A172 (cell line): ENCODE results near the gene HLA-DOA. TPM values are rescaled to one million over a fixed set of nuclear protein-coding genes. Genes with fewer than 3 reads are reported as not detected.

Experiments used
- DNase-seq: peaks from one replicate; pipeline ENCODE4 v3.0.0-alpha.2; 2015; ENCODE audit warnings: low spot score
- total RNA-seq: library from RNA; depleted of rRNA; stranded (reverse); fragments of >200 nt; shearing (Covaris generic); gene quantifications from 2 replicates; pipeline ENCODE4 v1.2.3, GENCODE V29; 2014

HLA-DOA gene
- total RNA-seq, 1 experiment from 2014 or later, result not detected

DNA sequence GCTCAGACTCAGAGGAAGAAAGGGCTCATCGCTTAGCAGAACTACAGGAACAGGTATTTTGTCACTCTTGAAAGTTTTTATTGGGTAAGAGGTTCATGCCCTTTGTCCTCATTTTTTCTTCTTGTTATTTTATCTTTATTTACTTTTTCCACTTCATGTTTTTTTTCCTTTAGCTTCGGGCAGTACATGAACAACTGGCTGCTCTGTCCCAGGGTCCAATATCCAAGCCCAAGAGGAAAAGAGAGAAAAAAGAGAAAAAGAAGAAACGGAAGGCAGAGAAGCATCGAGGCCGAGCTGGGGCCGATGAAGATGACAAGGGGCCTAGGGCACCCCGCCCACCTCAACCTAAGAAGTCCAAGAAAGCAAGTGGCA is 31.5 kb downstream of the HLA-DOA start:
- no peak for DNase-seq

DNA sequence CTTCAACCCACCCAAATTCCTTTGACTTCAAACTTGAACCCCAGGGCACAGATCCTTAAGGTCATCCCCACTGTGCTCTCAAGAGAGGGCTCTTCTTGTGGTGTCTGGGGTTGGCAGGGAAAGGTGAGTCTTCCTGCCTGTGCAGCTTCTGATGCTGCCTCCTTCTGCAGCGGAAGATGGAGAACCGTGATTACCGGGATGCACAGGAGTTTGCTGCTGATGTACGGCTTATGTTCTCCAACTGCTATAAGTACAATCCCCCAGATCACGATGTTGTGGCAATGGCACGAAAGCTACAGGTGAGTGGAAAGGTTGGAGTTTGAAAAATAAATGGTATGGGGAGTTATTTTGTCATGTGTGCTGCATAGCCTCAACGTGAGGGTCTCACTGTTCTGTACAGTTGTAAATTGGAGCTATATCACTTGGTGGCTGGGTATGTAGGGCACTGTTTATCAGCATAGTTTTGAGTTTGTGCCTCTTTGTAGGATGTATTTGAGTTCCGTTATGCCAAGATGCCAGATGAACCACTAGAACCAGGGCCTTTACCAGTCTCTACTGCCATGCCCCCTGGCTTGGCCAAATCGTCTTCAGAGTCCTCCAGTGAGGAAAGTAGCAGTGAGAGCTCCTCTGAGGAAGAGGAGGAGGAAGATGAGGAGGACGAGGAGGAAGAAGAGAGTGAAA is 32.0 kb downstream of the HLA-DOA start:
- DNase-seq, result no peak

DNA sequence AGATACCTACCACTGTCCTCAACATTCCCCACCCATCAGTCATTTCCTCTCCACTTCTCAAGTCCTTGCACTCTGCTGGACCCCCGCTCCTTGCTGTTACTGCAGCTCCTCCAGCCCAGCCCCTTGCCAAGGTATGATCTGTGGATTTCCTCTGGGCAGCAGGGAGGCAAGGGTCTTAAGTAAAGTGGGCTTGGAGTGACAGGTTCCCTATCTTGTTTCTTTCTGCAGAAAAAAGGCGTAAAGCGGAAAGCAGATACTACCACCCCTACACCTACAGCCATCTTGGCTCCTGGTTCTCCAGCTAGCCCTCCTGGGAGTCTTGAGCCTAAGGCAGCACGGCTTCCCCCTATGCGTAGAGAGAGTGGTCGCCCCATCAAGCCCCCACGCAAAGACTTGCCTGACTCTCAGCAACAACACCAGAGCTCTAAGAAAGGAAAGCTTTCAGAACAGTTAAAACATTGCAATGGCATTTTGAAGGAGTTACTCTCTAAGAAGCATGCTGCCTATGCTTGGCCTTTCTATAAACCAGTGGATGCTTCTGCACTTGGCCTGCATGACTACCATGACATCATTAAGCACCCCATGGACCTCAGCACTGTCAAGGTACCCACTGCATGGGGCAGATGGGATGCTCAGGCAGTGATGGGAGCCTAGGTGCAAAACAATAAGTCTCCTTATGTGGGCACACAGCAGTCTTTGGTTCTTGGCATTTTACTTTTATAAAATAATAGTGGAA is 32.9 kb downstream of the HLA-DOA start:
- no peak for DNase-seq

DNA sequence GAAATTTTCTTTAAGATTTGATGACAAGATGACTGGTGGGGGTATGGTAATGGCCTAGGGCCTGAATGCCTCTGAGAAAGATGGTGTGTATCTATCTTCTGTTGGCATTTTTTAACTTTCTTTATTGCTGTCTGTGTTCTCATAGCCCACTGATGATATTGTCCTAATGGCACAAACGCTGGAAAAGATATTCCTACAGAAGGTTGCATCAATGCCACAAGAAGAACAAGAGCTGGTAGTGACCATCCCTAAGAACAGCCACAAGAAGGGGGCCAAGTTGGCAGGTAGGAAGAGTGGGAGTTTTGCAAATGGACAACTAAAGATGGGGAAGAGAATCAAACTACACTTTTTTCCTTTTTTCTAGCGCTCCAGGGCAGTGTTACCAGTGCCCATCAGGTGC is 33.5 kb downstream of the HLA-DOA start:
- DNase-seq, result no peak

DNA sequence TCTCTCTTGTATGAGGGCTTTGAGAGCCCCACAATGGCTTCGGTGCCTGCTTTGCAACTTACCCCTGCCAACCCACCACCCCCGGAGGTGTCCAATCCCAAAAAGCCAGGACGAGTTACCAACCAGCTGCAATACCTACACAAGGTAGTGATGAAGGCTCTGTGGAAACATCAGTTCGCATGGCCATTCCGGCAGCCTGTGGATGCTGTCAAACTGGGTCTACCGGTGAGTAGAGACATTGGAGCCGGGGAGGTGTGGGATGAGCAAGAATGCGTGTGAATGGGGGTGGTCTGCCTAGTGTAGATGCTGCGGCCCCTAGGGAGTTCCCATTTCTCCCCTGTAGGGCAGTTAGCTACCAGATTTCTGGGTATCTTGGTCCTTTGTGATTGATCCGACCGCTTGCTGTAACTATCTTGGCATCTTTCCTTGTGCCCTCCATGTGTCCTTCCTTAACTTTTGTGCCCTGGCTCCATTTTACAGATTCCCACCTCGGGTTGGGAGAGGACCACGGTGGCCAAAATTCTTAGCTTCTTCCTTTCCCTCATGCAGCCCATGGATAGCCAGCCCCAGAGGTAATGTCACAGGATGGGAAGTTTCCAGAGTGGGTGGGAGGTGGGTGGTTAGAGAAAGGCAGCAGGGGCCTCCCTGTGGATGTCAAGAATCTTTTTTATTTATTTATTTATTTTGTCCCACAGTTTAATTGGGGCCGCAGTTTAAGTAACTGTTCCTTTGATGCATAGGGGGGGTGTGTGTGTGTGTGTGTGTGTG is 34.7 kb downstream of the HLA-DOA start:
- DNase-seq, result no peak

DNA sequence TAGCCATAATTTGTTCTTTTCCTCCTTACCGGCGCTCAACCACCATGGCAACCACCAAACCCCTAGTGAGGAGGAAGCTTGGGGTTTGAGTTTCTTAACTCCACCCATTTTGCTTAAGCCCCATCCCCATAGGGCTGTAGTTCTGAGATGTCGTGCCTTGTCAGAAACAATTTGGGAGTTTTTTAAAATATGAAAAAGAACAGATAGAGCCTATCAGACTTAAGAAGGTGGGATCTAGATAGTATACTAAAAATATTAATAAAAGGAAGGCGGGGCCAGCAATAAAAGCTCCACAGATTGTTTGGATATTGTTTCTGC is 35.4 kb downstream of the HLA-DOA start:
- peak; percentile 33 for DNase-seq

DNA sequence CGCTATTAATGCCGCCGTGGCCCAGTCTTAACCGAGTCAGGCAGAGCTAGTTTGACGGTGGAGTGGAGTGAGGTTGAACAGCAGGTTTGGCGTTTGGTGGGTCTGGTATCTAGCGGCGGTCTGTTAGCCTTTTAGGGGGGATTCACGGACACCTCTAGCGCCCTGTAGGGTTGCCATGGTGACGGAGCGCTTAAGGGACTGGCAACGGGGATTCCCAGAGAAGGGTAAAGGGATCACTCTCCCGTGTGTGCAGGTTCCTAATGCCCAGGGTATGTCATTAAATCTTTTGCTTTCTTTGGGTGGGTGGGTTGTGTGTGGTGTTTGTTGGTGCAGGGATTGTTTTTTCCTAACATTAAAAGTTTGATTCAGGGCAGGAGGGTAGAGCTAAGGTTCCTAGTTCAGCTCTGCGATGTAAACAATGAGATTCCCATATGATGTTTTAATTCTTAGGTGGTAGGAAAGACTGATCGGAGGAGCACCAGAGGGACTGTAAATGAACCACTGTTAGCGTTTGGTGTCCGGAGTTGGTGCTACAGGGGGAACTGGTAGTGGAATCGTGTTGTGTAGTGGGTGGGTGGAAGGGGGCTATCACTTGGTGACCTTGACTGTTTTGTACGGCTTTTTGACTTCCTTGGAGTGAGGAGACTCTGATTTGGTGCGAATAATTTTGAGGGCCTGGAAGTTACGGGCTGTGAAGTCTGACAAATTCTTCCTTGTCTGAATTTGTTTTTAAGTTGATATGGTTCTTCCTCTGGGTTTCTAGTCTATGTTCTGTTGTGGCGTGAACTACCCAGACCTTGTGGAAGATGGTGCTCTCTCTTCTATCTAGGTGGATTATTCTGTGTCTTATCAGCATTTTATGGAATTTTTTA is 36.0 kb downstream of the HLA-DOA start:
- DNase-seq, result peak; percentile 40

DNA sequence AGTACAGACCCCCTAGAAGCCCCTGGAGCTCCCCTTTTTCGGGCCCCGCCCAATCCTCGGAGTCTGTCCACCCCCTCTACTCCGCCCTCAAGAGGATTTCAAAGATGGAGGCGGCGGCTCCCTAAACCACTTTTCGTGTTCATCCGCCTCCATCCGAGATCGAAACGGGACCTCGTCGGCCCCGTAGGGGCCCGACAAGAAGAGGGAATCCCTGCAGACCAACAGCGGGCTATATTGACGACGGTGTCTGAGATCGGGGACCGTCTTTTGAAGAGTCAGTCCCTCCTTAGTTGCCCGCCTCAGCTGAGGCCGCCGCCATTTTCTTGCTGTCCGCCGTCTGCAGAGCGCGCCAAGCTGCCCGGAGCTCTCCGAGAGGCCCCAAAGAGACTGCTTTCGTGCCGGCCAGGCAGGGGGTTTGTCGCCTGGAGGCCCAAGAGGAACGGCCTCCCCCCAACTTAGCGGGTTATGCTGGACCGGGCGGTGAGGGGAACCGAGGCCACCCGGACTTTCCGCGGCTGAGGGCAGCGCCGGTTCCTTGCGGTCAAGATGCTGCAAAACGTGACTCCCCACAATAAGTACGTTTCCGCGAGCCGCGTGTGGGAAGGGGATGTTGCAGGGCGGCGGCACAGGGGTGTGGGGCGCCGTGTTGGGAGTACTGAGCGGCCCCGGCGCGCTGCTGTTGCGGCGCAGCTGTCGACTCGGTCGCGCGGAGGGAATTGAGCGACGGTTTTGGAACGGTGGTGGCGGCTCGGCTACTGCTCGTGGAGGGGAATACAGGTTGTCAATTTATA is 36.8 kb downstream of the HLA-DOA start:
- DNase-seq, result no peak

DNA sequence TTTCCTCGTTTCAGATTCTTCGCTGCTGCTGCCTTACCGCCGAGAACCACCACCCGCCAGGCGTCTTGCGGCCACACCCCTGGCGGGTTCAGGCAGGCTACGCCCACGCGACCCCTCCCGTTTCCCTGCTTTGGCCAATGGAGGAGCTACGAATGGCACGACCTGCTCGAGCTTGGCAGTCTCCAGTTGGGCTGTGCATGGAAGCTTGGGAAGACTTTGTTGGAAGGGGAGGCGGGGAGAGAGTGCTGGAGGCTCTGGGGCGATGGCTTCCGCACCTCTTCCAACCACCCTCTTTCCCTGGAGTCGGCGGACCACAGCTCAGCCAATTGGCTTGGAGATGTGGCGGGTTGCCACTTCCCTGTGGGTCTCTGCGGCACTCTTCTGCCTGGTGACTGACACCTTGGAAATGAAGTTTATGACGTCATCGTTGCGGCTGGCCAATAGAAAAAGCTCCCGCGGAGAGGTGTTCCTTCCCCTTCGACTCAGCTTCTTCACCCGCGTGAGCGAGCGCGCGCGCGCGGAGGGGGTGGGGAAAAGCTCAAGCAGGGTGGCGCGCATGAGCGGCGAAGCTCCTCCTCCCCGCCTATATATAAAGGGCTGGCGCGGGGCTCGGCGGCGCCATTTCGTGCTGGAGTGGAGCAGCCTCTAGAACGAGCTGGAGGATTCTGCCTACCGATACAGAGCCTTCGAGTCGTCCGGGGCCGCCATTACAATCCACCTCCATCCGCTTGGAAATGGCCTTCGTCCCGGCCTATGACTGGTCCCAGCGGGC is 37.6 kb downstream of the HLA-DOA start:
- peak; percentile 99 for DNase-seq

DNA sequence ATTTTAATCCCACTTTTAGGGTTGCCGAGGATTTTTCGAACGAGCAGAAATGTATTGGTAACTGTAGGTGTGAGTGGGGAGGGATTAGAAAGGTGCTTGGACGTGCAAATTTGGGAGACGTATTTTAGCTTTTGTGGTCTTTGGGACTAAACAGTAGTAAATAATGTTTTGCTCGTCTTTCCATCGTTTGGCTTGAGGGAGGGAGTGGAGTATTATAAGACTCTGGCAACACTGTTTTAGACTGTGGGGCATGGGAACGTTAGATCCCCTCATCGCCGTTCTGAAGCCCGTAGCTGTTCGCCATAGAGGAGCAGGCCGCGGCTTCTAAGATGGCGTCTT is 38.2 kb downstream of the HLA-DOA start:
- DNase-seq, result no peak

DNA sequence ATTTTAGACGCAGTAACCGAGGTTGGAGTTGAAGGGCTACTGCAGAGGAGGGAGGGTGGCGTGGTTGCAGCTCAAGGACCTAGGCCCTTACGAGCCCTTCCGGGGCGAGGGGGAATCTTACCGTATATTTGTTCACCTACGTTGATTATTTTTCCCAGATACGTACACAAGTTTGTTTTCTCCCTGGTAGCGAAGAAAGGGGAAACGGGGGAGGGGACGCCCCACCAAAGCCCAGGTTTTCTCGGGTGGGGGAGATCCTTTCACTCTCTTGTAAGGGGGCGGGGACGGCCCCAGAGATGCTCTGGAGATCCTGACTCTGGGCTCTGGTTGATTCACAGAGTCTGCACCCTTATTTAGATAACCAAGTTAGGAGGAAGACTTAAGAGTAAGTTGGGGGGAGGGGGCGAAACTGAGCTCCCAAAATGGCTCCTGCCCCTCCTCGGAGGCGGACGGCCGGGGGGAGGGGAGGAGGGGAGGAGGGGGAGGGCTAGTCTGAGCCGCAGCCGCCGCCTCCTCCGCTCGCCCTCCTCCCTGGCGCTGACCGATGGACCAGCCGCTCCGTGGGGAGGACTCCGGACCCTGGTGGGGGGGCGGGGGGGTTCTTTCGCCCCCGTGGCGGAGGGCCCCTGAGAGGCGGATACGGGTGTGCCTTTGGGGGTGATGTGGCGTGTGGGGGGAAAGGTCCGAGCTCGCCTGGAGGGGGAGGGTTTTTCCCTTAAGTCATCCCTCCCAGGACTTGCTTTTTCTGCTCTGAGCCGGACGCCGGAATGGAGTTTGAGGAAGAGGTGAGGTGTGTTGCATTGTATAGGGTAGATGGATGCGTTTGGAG is 38.8 kb downstream of the HLA-DOA start:
- DNase-seq, result peak; percentile 79

DNA sequence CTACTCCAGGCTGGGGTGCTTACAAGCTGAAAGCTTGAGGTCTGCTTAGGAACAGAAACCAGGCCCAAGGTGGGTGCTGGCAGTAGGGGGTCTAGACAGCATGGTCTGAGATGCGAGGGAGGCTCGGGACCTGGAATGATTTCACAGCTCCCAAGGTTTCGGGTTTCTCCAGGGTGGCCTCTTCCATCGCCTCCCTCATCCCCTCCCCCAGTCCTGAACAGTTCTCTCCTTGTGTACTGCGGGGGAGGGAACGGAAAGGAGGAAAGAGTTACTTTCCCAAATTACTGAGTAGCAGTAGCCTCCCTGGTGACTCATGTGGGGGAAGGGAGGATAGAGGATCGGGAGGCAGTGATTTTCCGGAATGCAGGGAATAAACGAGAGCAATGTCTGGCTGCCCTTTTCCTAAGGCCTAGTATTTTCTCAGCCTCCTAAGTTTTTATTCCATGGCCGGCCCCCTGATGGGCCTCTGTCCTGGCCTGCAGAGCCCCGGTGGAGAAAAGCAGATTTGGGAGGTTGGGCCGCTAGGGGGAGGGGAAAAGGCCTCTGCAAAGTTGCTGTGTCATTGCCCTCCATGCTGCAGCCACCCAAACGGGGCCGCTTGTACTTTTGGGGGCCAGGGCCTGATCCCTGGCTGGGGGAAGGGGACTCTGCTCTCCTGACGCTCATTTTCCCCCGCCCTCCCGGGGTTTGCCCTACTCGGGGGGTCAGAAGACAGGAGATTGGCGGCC is 39.5 kb downstream of the HLA-DOA start:
- peak; percentile 86 for DNase-seq

DNA sequence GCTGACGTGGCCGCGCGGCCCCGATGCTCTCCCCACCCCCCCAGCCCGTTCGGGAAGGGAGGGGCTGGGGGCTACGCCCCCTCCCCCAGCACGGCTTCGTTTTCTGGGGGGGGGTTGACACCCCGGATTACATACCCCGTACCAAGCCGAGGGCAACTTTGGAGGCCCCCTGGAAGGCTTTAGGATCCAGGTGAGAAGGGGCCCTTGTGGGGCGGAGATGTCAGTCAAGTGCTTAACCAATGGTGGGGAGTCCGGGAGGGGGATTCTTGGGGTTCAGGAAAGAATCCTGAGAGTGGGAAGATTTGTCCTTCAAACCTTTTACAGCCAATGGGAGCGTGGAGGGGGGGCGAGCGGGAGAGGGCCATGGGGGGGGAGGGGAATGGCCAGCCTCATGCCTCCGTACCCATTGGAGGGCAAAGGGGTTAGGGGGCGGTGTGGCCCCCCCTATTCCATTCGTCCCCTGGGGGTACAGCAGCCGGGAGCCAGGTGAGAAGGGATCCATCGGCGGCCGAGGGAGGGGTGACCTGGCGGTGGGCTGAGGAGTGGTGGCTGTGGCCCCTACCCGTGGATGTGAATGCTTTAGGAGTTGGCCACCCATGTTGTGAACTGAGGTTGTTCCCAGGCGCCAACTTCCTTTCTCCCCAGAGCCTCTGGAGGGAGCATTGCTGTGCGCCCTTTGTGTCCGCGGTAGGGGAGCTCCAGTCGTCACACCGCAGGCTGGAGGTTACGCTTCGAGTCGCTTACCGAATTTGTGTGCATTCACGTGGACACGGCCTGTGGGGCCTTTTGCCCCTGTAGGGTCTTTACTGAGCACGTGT is 40.3 kb downstream of the HLA-DOA start:
- peak; percentile 85 for DNase-seq

DNA sequence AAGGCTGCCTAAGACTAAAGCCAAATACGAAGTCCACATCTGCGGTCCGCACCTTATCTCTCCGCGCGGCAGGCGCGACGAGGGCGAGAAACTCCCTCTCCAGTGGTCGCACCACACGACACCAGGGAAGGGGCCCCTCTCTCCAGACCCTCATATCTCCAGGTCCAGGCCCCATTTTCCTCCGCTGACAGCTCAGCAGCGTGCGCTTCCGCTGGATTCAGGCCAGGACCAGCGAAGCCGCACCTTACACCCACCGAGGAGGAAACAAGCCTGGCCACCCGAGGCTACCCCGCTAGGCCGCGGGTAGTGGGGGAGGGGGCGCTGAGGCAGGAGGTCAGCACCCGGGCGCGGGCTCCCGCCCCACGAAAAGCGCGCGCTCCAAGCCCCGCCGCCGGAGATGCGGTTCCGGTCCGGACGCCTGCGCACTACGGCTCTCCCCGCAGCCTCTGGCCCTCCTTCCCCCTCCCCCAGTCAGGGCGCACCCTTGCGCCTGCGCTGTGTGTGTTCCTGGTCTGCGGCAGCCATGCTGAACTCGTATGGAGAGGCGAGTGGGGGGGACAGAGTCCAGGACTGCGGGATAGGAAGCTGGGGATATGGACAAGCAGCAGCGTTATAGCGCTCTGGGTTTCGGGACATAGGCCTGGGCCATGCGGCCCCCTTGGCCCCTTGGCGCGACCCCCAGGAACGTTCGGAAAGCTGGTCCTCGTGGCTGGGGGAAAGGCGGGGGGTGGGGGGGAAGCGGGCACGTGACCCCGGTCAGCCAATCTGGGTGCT is 41.1 kb downstream of the HLA-DOA start, which contains the start of gene BRD2:
Gene BRD2, plus strand, starts transcription at position 502 of the 774 bp plus-strand sequence. CDS start 4,305 bp downstream, outside the sequence.
- peak; percentile 89 for DNase-seq

DNA sequence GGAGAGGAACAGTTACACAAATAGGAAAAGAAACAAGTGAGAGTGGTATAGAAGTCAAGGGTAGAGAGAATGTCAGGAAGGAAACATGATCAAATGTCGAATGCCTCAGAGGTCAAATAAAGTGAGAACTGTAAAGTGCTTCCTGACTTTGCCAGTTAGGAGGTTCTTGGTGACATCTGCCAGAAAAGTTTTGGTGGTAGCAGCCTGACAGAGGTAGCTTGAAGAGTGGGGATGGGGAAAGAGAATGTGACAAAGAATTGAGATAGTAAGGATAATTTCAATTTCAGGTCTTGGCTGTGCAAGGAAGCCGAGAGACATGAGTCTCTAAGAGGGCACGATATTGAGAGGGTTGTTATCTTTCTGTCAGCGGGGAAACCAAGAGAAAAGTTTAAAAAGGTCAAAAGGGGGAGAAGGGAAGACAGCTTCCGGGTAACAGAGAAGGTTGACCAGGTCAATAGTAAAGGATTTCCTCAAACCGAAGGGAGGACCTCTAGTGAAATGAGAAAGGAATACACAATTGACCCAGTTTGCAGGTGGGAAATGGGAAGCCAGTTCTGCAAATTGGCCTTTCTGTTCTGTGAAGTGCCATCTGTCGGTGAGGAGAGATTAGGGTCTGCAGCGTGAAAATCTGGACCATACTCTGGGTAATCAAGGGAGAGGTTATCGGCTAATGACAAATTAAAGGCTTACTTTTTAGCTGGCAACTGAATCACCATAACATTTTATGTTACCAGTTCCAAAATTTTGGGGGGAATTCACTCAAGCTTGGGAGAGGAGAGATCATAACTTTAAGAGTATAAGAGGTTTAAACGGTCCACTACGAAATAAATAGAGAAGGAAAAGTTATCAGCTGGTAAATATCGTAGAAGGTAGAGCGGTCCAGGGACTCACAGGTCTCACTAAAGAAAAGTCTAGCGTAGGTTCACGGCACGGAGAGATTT is 42.0 kb downstream of the HLA-DOA start:
- DNase-seq, result peak; percentile 46

DNA sequence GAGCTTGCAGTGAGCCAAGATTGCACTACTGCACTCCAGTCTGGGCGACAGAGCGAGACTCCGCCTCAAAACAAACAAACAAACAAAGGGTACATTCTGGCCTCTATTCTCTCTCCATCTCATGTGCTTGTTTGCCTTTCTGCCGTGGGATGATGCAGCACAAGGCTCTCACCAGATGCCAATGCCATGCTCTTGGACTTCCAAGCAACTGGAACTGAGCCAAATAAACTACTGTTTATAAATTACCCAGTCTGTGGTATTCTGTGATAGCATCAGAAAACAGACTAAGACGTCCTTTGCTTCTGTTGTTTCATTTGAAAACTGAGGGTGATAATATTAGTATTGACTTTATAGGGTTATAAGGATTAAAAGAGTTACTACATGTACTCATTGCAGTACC is 44.6 kb downstream of the HLA-DOA start:
- no peak for DNase-seq
